HG03064 (cell line): ENCODE measurements around the gene ABTB2.

ENCODE experiments used
- ATAC-seq: cut with Tn5 transposase; IDR thresholded peaks from one replicate; pipeline ENCODE4 v1.9.1; 2021; ENCODE audit warnings: low read depth; ENCODE audit not compliant: unreplicated experiment

Gene ABTB2

GRCh38 chr11:34363363-34364084 is 5.7 kb upstream of the ABTB2 start:
- no peak for ATAC-seq

- ATAC-seq, result no peak
Measured at GRCh38 chr11:34360046-34360445, 2.2 kb upstream of the ABTB2 start.

GRCh38 chr11:34359548-34359891 is 1.7 kb upstream of the ABTB2 start:
- ATAC-seq, result no peak

- ATAC-seq, result no peak
Measured at GRCh38 chr11:34358728-34359547, 1.1 kb upstream of the ABTB2 start.

- ATAC-seq, result no peak
Measured at GRCh38 chr11:34358258-34358727, 483 bp upstream of the ABTB2 start.

GRCh38 chr11:34356913-34357700 is 703 bp downstream of the ABTB2 start:
- ATAC-seq, result no peak

GRCh38 chr11:34356576-34356912 is 1.3 kb downstream of the ABTB2 start:
- ATAC-seq, result no peak

GRCh38 chr11:34356130-34356529 is 1.7 kb downstream of the ABTB2 start:
- ATAC-seq, result no peak

GRCh38 chr11:34355726-34356125 is 2.1 kb downstream of the ABTB2 start:
- ATAC-seq, result no peak

GRCh38 chr11:34354782-34355181 is 3.0 kb downstream of the ABTB2 start:
- no peak for ATAC-seq

GRCh38 chr11:34353881-34354280 is 3.9 kb downstream of the ABTB2 start:
- ATAC-seq, result no peak

GRCh38 chr11:34351687-34352469 is 5.9 kb downstream of the ABTB2 start:
- peak; percentile 35 for ATAC-seq

- ATAC-seq, result no peak
Measured at GRCh38 chr11:34351051-34351450, 6.8 kb downstream of the ABTB2 start.

GRCh38 chr11:34349882-34350281 is 7.9 kb downstream of the ABTB2 start:
- ATAC-seq, result no peak

GRCh38 chr11:34348919-34349318 is 8.9 kb downstream of the ABTB2 start:
- ATAC-seq, result no peak

GRCh38 chr11:34348096-34348495 is 9.7 kb downstream of the ABTB2 start:
- no peak for ATAC-seq

- ATAC-seq, result no peak
Measured at GRCh38 chr11:34346551-34346950, 11.3 kb downstream of the ABTB2 start.

- no peak for ATAC-seq
Measured at GRCh38 chr11:34345991-34346480, 11.8 kb downstream of the ABTB2 start.

- no peak for ATAC-seq
Measured at GRCh38 chr11:34345540-34345876, 12.3 kb downstream of the ABTB2 start.

GRCh38 chr11:34344768-34345539 is 12.9 kb downstream of the ABTB2 start:
- ATAC-seq, result no peak
